DMS 273 treated with DMSO at 0.1 percent for 48 hours (cell line): ENCODE measurements around the gene PDZD2.

Experiments used
- DNase-seq: peaks from one replicate; lab custom pipeline; 2025; lab: John Stamatoyannopoulos, UW

The PDZD2 gene

GRCh38 chr5:32042551-32042961 is 403.6 kb downstream of the PDZD2 start:
- DNase-seq, result no peak

GRCh38 chr5:32043105-32043504 is 404.2 kb downstream of the PDZD2 start:
- no peak for DNase-seq

- DNase-seq, result no peak
Observed at GRCh38 chr5:32044434-32044833, 405.5 kb downstream of the PDZD2 start.

GRCh38 chr5:32044939-32045338 is 406.0 kb downstream of the PDZD2 start:
- no peak for DNase-seq

- no peak for DNase-seq
Observed at GRCh38 chr5:32047056-32047455, 408.1 kb downstream of the PDZD2 start.

- no peak for DNase-seq
Observed at GRCh38 chr5:32051796-32052195, 412.9 kb downstream of the PDZD2 start.

- no peak for DNase-seq
Observed at GRCh38 chr5:32055891-32056866, 417.2 kb downstream of the PDZD2 start.

GRCh38 chr5:32057187-32058096 is 418.5 kb downstream of the PDZD2 start:
- DNase-seq, result peak; percentile 13

GRCh38 chr5:32058101-32058500 is 419.2 kb downstream of the PDZD2 start:
- DNase-seq, result no peak

GRCh38 chr5:32058997-32059396 is 420.1 kb downstream of the PDZD2 start:
- no peak for DNase-seq

- no peak for DNase-seq
Observed at GRCh38 chr5:32059761-32060530, 421.0 kb downstream of the PDZD2 start.

- no peak for DNase-seq
Observed at GRCh38 chr5:32061236-32061635, 422.3 kb downstream of the PDZD2 start.

GRCh38 chr5:32066448-32066847 is 427.5 kb downstream of the PDZD2 start:
- DNase-seq, result no peak

- DNase-seq, result no peak
Observed at GRCh38 chr5:32067774-32068470, 429.0 kb downstream of the PDZD2 start.

- DNase-seq, result no peak
Observed at GRCh38 chr5:32068561-32068960, 429.6 kb downstream of the PDZD2 start.

- DNase-seq, result no peak
Observed at GRCh38 chr5:32069396-32069795, 430.5 kb downstream of the PDZD2 start.

- DNase-seq, result no peak
Observed at GRCh38 chr5:32071351-32071944, 432.5 kb downstream of the PDZD2 start.

- no peak for DNase-seq
Observed at GRCh38 chr5:32072054-32072453, 433.1 kb downstream of the PDZD2 start.

GRCh38 chr5:32074401-32074800 is 435.5 kb downstream of the PDZD2 start:
- no peak for DNase-seq
